ENCODE results near the gene C4orf50. TPM values are rescaled to one million over a fixed set of nuclear protein-coding genes. Genes with fewer than 3 reads are reported as not detected.

C4orf50 gene
- total RNA-seq, 1 experiment from 2014 or later, result 0.17 TPM

DNA sequence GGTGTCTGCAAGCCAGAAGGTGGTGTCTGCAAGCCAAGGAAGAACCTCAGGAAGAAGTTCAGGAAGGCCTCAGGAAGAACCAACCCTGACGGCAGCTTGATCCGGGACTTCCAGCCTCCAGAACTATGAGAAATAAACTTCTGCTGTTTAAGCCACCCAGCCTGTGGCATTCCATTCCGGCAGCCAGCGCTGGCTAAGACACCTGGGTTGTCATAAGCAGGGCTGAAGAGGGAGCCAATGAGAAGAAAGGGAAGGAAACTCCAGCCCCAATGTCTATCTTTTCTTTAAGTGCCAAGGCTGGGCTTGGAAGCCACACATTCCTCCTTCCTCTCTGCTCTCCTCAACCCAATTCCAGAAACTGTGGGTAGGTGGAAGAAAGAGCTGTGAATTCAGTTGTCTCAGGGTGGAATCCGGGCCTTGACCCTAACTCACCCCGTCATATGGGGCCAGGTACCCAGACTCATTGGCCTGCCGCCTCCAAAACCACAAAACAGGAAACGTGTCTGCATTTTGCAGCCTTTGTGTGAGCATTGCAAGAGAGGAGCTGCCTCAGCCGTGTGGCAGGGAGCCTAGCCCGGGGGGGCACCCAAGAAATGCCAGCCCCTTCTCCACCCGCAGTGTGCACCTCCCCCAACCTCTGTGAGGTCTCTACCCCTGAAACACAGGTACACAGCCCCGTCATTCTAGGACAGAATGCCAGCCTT lies 152.2 kb downstream of the C4orf50 start:
- Histone ChIP-seq H3K14ac (ENCODE audit: insufficient read depth, low read length) (no peak overlapping the region), H3K27ac (ENCODE audit: insufficient read length, low read depth, low read length) (no peak overlapping the region), H4K5ac (ENCODE audit: insufficient read length, low read depth, low read length) (no peak overlapping the region), H3K23me2 (ENCODE audit: insufficient read length, low read depth, low read length, poor library complexity, severe bottlenecking) (no peaks in the 10 kb centered on the region), H3K9ac (ENCODE audit: extremely low read depth, insufficient read length, low read length) (no peak overlapping the region), H3T11ph (ENCODE audit: low read length) (no peak overlapping the region), H3K79me1 (ENCODE audit: insufficient read depth, low read depth, low read length, poor library complexity, severe bottlenecking) (no peaks in the 10 kb centered on the region), H2BK5ac (ENCODE audit: insufficient read length, low read length) (no peak overlapping the region), H3K9me3 (ENCODE audit: control insufficient read depth, low read depth, low read length) (no peaks in the 10 kb centered on the region), H2AK5ac (ENCODE audit: insufficient read length, low read length) (no peak overlapping the region), H3K4ac (ENCODE audit: low read depth, low read length) (no peak overlapping the region), H3K23ac (ENCODE audit: insufficient read length, low read depth, low read length) (no peak overlapping the region), H3K56ac (ENCODE audit: insufficient read length, low read depth, low read length) (no peak overlapping the region), H2BK20ac (ENCODE audit: low read depth, low read length, poor library complexity, severe bottlenecking) (no peak overlapping the region), H3K4me1 (ENCODE audit: insufficient read depth, low read length) (no peaks in the 10 kb centered on the region; the same call in 1 of the 2 replicates), H3K18ac (ENCODE audit: insufficient read length, low read depth, low read length) (no peak overlapping the region), H2BK15ac (ENCODE audit: low read depth, low read length) (no peak overlapping the region), H2AFZ (ENCODE audit: low read length) (no peak overlapping the region), H3K27me3 (ENCODE audit: insufficient read depth, low read length) (no peaks in the 10 kb centered on the region), H4K8ac (replicated peaks; ENCODE audit: insufficient read length, low read depth, low read length) (no peak overlapping the region), H2BK120ac (ENCODE audit: low read depth, low read length, poor library complexity, severe bottlenecking) (no peak overlapping the region), H4K20me1 (ENCODE audit: control insufficient read depth, insufficient read depth, insufficient read length) (no peaks in the 10 kb centered on the region), H4K91ac (ENCODE audit: insufficient read length, low read depth, low read length) (no peak overlapping the region), H3K79me2 (ENCODE audit: insufficient read depth, low read length) (peaks cover 4% of the 10 kb centered on the region; the same call in 1 of the 2 replicates), H2BK12ac (ENCODE audit: insufficient read length, low read depth, low read length) (no peak overlapping the region), H3K4me2 (ENCODE audit: insufficient read depth, insufficient read length, low read length) (no peak overlapping the region)
- TF ChIP-seq, protein P1, sequence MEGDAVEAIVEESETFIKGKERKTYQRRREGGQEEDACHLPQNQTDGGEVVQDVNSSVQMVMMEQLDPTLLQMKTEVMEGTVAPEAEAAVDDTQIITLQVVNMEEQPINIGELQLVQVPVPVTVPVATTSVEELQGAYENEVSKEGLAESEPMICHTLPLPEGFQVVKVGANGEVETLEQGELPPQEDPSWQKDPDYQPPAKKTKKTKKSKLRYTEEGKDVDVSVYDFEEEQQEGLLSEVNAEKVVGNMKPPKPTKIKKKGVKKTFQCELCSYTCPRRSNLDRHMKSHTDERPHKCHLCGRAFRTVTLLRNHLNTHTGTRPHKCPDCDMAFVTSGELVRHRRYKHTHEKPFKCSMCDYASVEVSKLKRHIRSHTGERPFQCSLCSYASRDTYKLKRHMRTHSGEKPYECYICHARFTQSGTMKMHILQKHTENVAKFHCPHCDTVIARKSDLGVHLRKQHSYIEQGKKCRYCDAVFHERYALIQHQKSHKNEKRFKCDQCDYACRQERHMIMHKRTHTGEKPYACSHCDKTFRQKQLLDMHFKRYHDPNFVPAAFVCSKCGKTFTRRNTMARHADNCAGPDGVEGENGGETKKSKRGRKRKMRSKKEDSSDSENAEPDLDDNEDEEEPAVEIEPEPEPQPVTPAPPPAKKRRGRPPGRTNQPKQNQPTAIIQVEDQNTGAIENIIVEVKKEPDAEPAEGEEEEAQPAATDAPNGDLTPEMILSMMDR (conservative IDR thresholded peaks at IDR 0.05), result no peak
- Mint-ChIP-seq H3K9me3 (no peaks in the 10 kb centered on the region), H3K27ac (peak overlapping the region in 2 of 3 experiments; percentile 18 to 23; a peak in 1 of 7 replicates), H3K27me3 (ENCODE audit: low read depth) (no peaks in the 10 kb centered on the region), H3K4me1 (peaks cover 13 to 16% of the 10 kb centered on the region in 2 experiments), H3K36me3 (ENCODE audit: insufficient read depth in 1 of 3, low read depth in 3 of 3) (peaks cover 15 to 48% (median 17%) of the 10 kb centered on the region in 3 experiments; a peak in 5 of 7 replicates), H3K4me3 (no peak overlapping the region)
- WGBS (ENCODE audit: extremely low coverage, insufficient read length, low lambda C conversion rate), result no CpG with 5 or more reads among the region's 12 CpGs
- DNase-seq, result no peak

Measured in H9 (cell line).